GM18870 (cell line): ENCODE results near the gene CIT.
"Not testable (repeated sequence)": the region's sequence is repeated elsewhere in the genome, so short reads cannot be mapped to it uniquely, and the experiment has no call there.

Experiments
- ATAC-seq: cut with Tn5 transposase; IDR thresholded peaks from one replicate; pipeline ENCODE4 v1.9.1; 2021; ENCODE audit warnings: moderate library complexity; ENCODE audit not compliant: unreplicated experiment

CIT gene

GRCh38 chr12:119659289-119659897 lies 217.7 kb downstream of the CIT start:
- no peak for ATAC-seq

DNA sequence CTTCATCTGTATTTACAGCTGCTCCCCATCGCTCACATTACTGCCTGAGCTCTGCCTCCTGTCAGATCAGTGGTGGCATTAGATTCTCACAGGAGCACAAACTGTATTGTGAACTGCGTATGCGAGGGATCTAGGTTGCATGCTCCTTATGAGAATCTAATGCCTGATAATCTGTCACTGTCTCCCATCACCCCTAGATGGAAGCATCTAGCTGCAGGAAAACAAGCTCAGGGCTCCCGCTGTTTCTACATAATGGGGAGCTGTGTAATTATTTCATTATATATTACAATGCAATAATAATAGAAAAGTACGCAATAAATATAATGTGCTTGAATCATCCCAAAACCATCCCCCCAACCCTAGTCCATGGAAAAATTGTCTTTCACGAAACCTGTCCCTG lies 219.0 kb downstream of the CIT start:
- ATAC-seq, result not testable (repeated sequence)

- ATAC-seq, result not testable (repeated sequence)
Measured at GRCh38 chr12:119657001-119657400, 220.1 kb downstream of the CIT start.

DNA sequence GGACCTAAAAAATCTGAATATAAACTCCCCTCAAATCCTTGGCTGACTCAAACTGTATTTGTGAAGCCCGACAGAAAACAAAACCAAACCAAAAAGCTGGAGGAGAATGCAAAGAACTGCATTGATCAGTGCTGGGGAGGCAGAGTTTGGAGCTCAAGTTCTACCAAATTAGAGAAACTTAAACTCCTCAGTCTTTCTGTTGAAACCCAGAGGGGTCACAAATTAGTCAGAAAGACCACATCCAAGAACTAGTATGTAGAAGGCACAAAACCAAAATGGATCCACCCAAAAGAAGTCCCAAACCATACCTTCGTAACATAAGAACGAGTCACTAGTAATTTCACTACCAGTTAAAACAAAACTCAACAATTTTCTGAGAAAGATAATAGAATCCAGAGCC lies 224.5 kb downstream of the CIT start:
- ATAC-seq, result no peak

DNA sequence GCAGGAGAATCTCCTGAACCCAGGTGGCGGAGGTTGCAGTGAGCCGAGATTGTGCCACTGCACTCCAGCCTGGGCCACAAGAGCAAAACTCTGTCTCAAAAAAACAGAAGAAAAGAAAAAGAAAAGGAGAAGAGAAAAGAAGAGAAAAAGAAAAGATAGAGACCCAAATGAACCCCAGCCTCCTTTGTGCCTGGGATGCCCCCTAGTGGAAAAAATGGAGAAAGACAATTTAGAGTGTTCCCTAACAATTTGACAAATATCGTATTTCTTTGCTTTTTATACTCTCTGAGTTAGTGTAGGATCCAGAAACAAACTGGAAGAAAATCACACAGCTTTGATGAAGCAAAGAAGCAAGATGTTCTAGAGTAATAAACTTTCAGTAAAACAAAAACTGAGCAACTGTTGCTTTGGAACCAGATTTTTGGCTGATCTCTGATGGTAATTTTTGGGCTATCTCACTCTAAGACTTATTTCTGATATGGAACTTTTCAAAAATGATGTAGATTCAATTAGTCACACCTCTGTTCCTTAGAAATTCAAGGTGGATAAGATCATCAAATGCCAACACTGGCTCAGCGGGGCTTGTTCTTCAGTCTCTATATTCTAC lies 227.8 kb downstream of the CIT start:
- ATAC-seq, result no peak

DNA sequence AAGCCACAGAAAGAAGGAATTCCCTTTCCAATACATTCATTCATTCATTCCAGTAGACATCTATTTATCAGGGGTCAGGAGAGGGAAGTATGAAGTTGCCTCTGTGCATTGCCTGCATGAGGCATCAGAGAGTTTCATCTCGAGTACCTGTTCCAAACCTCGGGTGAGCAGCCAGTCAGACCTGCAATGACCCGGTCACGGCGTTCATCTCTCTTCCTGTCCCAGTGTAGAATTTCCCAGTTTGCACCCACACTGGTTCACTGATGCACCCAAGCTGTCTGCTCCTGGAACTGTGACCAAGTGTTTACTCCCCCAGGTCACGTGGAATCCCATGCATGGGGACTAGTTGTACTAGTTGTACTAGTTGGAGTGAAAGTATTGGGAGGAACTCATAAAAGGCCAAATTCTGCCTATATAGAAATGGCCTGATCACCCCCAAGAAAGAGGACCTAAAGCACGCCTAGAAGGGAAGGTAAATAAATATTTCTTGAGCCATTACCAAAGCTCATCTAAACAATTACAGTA lies 231.5 kb downstream of the CIT start:
- no peak for ATAC-seq

GRCh38 chr12:119644930-119645329 lies 232.2 kb downstream of the CIT start:
- no peak for ATAC-seq

DNA sequence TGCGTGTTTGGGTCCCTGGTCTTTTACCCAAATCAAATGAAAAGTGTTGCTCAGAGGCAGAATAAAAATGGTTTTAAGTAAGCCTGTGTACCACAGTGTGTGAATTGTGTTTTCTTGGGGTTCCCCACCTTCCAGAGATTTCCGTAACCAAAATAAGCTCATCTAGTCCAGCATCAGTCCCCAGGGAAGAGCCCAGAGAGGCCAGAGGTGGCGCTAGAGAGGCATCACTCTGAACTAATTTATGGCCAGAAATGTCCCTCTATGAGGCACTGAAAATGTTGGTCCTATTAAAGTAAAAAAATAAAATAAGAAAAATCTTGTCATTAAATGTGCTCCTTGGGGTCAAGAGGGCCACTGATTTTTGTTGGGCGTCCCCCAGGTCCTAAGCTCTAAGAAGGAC lies 234.1 kb downstream of the CIT start:
- ATAC-seq, result no peak
